GM18526 (cell line): ENCODE measurements around the gene FOXL2.

Source experiments
- POLR2A ChIP-seq: IDR thresholded peaks from 3 replicates; pipeline ENCODE4 v1.6.1; 2011; ENCODE audit not compliant: insufficient read length; ENCODE audit errors: extremely low read depth

The FOXL2 gene

GRCh38 chr3:138946663-138947494, at the start of gene FOXL2, which contains the start of gene FOXL2NB:
FOXL2 (minus strand) TSS chr3:138947137; CDS start chr3:138946722, 415 bp downstream.
FOXL2NB (plus strand) TSS chr3:138947217; CDS start chr3:138947365, 148 bp downstream.
- no peak for TF ChIP-seq POLR2A

- TF ChIP-seq POLR2A = no peak
These were observed 48.8 kb upstream of the FOXL2 start for GRCh38 chr3:138995706-138996105.

- no peak for TF ChIP-seq POLR2A
These were observed 40.2 kb upstream of the FOXL2 start for GRCh38 chr3:138987181-138987580.

GRCh38 chr3:138985932-138986331, 39.0 kb upstream of the FOXL2 start:
- TF ChIP-seq POLR2A = no peak

GRCh38 chr3:138984816-138985215, 37.9 kb upstream of the FOXL2 start:
- no peak for TF ChIP-seq POLR2A

- TF ChIP-seq POLR2A = no peak
These were observed 29.1 kb upstream of the FOXL2 start for GRCh38 chr3:138976047-138976446.

GRCh38 chr3:138975351-138975750, 28.4 kb upstream of the FOXL2 start:
- no peak for TF ChIP-seq POLR2A

- TF ChIP-seq POLR2A = no peak
These were observed 27.5 kb upstream of the FOXL2 start for GRCh38 chr3:138974462-138974861.

GRCh38 chr3:138972941-138973340, 26.0 kb upstream of the FOXL2 start:
- no peak for TF ChIP-seq POLR2A

- no peak for TF ChIP-seq POLR2A
These were observed 24.9 kb upstream of the FOXL2 start for GRCh38 chr3:138971766-138972320.

GRCh38 chr3:138964923-138965322, 18.0 kb upstream of the FOXL2 start:
- TF ChIP-seq POLR2A = no peak

GRCh38 chr3:138964264-138964663, 17.3 kb upstream of the FOXL2 start:
- TF ChIP-seq POLR2A = no peak

GRCh38 chr3:138962854-138963560, 16.1 kb upstream of the FOXL2 start:
- no peak for TF ChIP-seq POLR2A

GRCh38 chr3:138960417-138960852, 13.5 kb upstream of the FOXL2 start:
- no peak for TF ChIP-seq POLR2A

GRCh38 chr3:138950701-138951100, 3.8 kb upstream of the FOXL2 start:
- no peak for TF ChIP-seq POLR2A
